ENCODE measurements around the gene CEP85L.

The CEP85L gene

DNA sequence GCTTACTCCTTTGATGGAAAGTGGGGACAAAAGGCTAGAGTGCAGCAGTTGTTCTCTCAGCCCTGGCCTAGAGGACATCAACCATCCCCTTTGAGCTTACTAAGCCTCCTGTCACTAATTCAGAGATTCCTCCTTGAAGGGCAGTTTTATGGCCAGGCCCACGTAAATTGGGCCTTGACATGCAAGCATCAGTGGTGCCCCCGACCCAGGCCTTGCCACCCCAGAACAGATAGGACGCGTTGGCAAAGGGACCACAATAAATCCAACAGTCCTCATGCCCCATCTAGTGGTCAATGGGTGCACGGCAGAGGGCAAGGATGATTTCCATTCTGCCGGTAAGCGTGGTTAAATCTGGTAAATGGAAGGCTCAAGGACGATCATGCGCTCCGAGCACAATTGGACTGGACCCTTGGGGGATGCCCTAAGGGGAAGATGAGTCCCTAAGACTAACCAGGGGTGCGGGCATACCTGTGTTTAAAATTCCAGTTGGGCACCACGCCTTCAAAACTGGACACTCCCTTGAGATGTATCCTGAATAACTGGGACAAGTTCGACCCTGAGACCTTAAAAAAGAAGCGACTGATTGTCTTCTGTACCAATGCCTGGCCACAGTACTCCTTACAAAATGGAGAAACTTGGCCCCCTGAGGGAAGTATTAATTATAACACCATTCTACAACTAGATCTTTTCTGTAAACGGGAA lies 32.6 kb downstream of the CEP85L start:
- DNase-seq: peak; percentile 72

DNA sequence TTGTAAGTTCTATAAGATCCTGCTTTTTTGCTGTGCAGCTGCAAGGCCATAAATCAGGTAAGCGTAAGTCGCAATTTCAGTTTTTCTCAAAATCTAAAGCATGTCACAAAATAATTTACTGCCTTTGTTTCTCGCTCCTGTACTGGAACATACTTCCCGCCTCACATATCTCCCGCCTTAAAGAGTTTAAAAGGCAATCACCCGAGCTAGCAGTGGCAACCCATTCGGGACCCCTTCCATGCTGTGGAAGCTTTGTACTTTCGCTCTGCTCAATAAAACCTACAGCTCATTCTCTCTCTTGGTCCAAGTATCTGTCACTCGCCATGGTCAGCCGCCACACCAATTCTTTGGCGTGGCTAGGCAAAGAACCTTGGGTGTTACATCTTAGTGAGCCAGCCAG lies 34.0 kb downstream of the CEP85L start:
- DNase-seq: no peak

DNA sequence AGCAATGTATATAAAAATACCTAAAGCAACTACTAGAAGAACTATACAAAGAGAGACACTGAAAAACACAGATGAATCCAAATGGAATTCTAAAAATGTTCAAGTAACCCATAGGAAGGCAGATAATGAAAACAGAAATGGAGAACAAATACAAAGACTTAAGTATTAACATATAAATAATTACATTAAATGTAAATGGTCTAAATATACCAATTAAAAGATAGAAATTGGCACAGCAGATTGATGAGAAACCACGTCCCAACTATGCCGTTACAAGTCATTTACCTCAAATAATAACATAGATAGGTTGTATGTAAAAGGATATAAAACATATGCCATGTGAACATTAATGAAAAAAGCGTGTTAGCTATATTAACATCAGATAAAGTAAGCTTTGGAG lies 40.1 kb downstream of the CEP85L start:
- no peak for DNase-seq

DNA sequence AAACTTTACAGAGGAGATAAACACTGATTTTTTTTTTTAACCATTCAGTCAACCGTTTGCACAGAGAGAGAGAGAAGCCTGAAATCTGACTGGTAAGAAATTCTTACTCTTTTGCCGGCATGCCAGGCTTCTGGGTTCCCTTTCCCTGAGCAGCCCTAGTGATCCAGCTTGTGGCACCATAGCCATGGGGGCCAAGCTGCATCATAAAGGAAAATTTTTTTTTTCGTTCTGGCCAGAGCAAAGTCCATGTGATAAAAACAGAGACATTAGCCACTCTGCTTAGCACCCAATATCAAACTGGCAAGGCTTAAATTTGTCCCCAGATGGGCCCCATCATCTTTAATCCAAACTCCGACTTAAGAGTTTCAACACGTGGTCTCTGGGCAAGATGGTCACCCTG lies 44.5 kb downstream of the CEP85L start:
- DNase-seq: no peak

DNA sequence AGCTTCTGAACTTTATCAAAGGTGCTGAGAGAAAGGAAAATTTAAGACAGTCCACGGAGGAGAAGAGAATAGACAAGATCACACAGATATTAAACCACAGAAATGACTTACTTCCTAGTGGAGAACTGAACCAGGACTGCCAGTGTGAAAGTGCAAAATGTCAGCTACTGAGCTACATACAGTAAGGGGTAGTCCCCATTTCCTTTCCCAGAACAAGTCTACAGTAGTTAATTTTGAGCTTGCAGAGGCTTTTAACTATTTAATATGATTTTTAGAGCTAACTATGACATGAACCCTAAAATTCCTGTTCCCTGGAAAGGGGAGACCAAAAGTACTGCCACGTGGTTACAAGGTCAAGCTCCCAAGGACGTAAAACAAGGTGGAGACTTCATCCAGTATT lies 45.1 kb downstream of the CEP85L start:
- no peak for DNase-seq

DNA sequence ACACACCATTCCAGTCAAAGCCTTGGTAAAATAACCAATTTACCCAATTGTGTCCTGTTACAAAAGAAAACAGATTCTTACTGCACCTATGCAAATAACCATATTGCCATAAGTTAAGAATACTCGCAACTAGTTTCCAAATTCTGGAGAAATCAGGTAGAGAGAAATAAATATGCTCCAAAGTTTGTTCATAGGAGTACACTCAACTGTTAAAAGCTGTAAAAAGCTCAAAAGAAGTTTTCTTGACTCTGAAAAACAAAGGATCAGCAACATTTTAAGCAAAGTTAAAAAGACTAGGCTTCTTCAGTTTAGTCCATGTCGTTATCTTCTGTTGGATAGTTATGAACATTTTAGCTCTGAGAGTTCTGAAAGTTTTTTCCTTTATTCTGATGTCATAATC lies 48.0 kb downstream of the CEP85L start:
- DNase-seq: no peak

DNA sequence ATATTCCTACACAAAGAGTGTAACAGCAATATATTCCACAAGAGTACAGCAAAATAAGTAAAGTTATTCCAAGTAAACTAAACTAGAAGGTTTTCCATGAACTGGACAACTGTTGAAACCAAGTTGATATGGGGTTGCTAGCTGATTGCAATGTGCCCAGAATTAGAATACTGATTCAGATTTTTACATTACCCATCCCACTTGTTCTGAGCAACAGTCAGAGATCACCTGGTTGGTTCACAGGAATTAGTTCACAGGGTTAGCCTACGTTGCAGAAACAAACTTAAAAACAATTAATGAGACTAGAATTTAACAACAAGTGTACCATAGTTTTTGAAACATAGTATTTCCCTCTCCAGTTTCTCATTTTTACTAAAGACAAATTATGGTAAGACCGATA lies 49.1 kb downstream of the CEP85L start:
- DNase-seq: no peak

DNA sequence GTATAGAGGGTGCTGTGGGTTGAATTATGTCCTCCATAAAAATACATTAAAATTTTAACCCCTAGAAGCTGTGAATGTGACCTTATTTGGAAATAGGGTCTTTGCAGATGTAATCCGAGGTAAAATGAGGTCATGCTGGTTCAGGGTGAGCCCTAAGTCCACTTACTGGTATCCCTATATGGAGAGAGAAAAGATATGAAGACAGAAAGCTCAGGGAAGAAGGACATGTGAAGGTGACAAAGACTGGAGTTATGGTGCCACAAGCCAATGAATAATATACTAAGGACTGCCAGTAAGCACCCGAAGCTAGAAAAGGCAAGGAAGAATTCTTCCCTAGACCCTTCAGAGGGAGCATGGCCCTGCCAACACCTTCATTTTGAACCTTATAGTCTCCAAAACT lies 53.1 kb downstream of the CEP85L start:
- no peak for DNase-seq

DNA sequence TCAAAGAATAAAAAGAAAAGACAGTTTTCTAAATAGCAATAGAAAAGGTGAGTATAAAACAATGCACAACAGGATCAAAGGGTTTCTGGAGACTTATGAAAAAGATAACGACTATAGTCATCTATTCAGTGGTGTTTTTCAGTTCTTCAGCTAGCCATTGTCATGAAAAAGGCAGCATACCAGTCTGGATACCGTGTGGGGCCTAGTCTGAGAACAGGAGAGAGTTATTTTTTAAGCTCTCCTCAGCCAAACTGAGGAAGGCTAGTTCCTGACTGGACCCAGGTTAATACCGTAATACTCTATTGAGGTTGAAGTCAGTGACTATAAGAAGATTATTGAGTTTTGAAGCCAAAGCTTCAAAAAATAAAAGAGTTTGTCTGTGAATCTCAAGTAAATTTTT lies 53.8 kb downstream of the CEP85L start:
- no peak for DNase-seq

DNA sequence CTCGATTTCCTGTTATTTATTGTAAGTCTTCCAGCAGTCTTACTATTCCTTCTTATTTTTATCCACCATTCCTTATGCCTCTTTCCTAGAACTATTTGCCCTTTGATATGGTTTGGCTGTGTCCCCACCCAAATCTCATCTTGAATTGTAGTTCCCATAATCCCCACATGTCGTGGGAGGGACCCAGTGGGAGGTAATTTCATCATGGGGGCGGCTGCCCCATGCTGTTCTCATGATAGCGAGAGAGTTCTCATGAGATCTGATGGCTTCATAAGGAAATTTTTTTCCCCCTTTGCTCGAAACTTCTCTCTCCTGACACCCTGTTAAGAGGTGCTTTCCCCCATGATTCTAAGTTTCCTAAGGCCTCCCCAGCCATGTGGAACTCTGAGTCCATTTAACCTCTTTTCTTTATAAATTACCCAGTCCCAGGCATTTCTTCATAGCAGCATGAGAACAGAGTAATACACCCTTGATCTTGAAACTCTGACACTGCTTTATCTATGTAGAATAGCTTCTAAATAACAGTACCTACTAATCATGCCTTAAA lies 54.5 kb downstream of the CEP85L start:
- DNase-seq: no peak

DNA sequence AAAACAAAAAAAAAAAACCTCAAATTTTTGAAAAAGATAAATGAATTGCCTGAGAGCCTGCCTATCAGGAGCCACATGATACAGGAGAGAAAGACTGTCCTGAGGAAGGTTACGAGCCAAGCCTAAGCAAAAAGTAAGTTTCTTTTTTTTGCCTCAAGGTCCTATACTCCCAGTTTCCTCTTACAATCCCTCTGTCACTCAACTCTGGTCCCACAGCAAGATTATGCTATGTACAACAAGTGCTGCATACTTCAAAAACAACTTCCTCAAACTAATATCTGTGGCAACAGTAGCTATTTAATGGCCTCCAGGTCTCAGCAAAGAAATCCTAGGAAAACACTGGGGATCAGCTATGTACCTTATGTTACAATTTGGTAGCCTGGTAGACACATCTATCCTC lies 56.5 kb downstream of the CEP85L start:
- no peak for DNase-seq

DNA sequence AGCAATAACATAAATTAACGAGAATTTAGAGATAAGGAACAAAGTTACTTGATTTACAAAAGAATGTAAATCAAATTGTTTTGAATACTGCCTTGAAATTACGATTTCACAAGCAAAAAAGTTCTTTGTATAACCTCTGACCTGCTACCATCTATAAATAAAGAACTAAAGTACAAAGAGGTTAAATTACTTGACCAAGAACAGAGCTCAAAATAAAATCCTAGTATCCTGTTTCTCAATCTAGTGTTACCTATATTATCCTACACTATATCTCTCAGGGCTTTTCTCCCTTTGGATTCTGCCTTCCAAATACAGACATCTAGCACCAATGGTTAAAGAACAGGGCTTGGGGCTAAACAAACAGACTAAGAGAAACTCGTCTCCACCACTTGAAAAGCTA lies 59.5 kb downstream of the CEP85L start:
- no peak for DNase-seq

DNA sequence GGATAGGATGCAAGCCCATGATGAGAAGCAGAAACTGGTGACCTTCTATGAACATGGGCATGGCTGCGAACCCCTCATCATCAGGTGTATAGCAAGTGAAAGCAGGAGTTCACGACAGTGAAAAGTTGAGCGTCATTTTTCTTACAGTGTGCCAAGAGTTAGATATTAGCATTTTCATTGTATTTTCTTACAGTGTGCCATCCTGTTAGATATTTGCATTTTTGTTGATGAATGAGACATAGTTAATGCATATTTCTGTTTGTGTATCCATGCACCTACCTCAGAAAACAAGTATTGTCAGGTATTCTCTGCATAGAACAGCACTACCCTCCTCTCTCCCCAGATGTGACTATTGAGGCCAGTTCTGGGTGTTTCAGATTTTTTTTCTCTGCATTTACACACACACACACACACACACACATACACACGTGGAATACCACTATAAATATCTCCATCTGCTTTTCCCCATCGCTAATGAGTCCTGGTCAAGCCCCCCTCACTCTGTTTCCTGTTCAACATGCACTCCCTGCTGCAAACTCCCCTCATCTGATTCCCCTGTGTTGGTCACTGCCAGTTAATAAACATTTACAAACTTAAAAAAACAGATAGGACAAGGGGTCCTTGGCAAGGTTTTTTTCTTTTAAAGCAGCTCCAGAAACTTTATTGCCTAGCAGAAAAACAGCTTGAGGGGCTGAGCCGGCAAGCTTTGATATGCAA lies 61.6 kb downstream of the CEP85L start:
- no peak for DNase-seq

DNA sequence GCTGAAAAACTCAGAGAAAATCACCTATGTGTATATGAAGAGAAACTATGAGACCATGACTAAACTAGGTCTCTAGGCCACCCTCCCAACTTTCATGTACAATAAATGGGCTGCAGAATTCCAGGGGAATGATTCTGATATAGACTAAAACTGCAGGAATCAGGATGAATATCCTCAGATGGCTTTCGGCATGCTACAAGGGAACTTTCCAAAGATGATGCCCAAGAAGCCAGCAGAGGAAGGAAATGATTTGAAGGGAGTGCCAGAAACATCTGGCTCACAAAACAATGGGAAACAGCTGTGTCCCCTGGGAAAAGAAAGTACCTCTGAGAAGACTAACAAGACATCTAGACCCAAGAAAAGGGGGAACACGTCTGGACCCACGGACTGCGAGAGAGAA lies 62.2 kb downstream of the CEP85L start:
- no peak for DNase-seq

DNA sequence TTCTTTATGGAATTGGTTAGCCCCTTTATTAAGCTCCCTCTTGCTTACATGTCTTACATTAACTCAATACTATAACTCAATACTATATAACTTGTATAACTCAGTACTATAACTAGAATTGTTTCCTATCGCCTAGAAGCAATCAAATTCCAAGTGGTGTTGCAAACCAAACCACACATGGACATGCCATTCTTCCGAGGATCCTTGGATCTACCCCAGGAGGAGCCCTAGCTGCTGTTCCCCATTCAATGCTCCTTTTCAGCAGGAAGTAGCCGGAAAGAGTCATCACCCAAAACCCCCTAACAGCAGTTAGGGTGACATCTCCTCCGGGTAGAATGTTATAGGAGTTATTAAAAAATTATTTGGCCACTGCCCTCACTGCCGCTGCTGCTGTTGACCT lies 62.8 kb downstream of the CEP85L start:
- no peak for DNase-seq

DNA sequence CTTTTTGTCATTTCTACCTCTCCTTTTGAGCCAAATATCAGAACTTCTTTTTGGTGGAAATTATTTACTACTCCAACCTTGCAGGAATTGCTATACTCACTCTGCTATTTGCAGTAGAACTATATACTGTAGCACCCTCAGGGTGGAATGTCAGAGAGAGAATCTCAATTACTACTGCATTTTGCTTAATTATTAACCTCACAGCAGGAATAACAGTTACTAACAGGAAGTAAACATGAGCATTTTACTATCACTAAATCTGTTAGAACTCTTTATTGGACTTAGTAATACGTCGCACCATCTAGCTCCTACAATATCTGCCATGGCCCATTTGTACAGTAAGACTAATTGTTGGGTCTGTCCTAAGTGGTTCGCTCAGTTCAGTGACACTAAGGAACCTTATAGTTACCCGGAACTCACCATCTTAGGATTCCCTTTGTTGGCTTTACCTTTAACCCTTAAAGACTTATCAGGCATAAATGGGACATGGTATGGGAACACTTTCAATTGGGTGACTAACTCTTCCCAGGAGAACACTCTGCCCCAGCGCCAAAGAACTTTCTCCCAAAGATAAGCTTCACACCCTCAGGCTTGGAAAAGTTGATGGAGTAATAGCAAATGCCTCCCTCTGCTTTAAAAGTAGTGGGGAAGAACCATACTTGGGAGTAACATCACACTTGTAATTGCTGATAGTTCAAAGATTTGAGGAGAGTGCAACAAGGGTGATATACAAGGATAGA lies 64.5 kb downstream of the CEP85L start:
- no peak for DNase-seq

DNA sequence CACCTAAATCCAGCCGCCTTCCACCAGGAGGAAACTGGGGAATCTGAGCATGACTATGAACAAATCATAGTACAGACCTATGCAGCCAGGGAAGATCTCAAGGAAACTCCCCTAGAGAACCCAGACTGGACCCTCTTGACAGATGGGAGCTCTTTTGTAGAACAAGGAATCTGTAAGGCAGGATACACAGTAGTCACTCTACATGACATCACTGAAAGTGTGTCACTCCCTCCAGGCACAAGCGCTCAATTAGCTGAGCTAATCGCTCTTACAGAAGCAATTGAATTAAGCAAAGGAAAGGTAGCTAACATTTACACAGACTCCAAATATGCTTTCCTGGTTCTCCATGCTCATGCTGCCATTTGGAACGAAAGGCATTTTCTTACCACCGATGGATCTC lies 66.5 kb downstream of the CEP85L start:
- DNase-seq: no peak

DNA sequence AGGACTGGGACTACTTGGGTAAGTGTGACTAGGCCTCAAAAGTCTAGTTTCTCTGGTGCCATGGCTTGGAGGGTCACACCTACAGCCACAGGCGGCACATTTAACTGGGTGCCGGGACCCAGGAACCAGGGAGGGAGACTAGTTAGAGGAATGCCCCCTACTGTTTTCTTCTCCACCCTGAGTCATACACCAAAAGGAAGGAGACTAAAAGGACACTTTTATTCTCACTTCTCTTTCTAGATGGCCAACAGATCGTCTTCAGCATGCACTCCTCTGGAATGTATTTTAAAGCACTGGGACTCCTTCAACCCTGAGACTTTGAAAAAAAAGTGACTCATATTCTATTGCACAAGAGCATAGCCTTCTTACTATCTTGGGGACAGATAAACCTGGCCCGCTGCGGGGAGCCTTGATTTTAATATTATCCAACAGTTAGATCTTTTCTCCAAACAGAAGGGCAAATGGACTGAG lies 69.9 kb downstream of the CEP85L start:
- no peak for DNase-seq

DNA sequence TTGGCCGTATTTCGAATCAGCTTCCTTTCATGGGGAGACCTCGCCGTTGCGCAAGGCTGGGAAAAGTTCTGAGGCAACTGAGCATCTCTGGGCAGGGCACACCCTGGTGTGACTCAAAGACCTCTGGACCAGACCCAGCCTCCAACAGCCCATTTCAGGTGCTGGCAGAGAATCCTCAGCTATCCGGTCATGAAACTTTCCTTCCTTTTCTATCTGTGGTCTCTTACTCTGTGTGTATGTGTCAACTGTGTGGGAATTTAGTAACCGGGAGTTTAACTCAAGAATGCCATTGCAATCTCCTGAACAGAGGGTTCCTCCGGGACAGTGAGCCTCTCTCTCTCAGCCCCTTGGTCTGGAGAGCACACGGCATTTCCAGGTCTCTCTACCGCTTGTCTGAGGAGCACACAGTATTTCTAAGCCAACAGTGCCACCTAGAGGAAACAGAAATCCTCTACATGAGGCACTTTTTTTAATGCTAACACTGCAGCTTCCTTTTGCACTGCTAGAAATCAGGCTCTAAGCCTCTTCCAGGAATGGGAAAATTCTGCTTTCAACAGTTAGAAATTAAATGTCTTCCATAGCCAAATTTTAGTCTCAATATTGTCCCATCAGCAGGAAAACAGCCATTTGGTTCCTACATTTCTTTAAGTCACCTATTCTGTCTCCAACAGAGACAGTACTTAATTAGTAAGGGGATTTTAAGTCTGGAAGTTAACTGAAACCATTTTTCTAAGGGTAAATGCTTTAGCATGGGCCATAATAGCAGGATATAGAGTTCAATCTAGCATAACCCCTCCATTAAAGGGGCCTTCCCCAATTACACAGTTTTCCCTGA lies 70.6 kb downstream of the CEP85L start:
- DNase-seq: no peak

DNA sequence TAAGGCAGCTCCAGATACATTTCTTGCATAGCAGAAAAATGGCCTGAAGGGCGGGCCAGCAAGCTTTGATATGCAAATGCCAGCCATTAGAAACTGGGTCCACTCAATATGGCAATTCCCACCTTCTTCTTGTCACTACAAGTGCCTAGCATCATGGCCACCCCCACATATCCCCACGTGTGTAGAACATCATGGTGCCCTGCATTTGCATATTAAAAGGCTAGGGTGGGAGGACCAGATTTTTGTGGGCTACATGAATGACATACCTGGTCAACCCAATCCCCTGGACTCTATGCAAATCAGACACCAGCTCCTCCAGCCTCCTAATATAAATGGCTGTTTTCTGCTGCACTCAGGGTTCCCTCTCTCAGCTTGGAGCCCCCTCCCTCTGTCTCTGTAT lies 71.6 kb downstream of the CEP85L start:
- DNase-seq: no peak

DNA sequence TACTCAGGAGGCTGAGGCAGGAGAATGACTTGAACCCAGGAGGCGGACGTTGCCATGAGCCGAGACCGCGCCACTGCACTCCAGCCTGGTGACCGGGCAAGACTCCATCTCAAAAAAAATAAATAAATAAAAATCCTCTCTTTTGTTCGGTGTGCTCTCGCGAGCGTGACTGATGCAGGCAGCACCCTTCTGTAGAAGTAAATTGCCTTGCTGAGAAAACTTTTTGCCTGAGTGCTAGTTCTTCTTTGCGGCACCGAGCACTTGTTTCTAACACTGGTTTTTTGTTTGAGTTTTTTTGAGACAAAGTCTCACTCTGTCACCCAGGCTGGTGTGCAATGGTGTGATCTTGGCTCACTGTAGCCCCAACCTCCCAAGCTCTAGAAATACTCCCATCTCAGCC lies 72.8 kb downstream of the CEP85L start:
- DNase-seq: no peak

DNA sequence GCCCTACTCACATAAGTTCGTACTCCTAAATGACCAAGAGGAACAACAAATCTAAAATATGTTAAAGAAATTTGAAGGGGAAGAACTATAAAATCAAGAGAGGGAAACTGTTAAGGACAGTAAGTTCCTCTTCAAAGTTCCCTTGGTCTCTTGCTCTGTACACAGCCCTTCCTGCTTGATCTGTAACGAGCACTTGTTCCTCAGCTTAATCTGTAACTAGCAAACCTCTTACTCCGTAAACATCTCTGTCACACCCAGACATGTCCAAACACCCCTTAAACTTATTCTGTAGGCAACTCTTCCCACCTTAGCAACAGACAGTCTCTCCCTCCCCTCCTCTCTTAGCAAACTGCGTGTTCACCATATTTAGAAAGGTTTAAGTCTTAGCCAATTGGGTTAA lies 73.4 kb downstream of the CEP85L start:
- DNase-seq: no peak

Data from stimulated activated CD4-positive, alpha-beta T cell treated with anti-CD3 and anti-CD28 coated beads, Interleukin-4, amount 100 ng/mL, for 1 hour (primary cell).